Suppressor macrophage treated with lipopolysaccharide for 1 hour (primary cell): ENCODE results near the gene IGF1R.
"Not testable (repeated sequence)": the region's sequence is repeated elsewhere in the genome, so short reads cannot be mapped to it uniquely, and the experiment has no call there.

Experiments
- DNase-seq, 3 donors: peaks; one replicate each; pipeline ENCODE4 v3.0.0-alpha.2; 2020 to 2022

Gene IGF1R

GRCh38 chr15:98969126-98969735 lies 320.9 kb downstream of the IGF1R start:
- DNase-seq = no peak

GRCh38 chr15:98970799-98971198 lies 322.5 kb downstream of the IGF1R start:
- no peak for DNase-seq

GRCh38 chr15:98976500-98976899 lies 328.2 kb downstream of the IGF1R start:
- no peak for DNase-seq

GRCh38 chr15:98977441-98977840 lies 329.1 kb downstream of the IGF1R start:
- no peak for DNase-seq

- DNase-seq = peak in 2 of 3 donors; percentile 43 to 46
These were observed 329.8 kb downstream of the IGF1R start for GRCh38 chr15:98978153-98978552.

GRCh38 chr15:98980899-98981228 lies 332.5 kb downstream of the IGF1R start:
- DNase-seq = no peak

GRCh38 chr15:98981851-98982722 lies 333.7 kb downstream of the IGF1R start:
- no peak for DNase-seq

GRCh38 chr15:98983334-98983733 lies 335.0 kb downstream of the IGF1R start:
- peak; percentile 38 to 51 (median 46) for DNase-seq

- DNase-seq = no peak
These were observed 337.9 kb downstream of the IGF1R start for GRCh38 chr15:98986281-98986680.

GRCh38 chr15:98994892-98995291 lies 346.6 kb downstream of the IGF1R start:
- DNase-seq = no peak

GRCh38 chr15:98996169-98996568 lies 347.8 kb downstream of the IGF1R start:
- DNase-seq = no peak

GRCh38 chr15:98996624-98997023 lies 348.3 kb downstream of the IGF1R start:
- no peak for DNase-seq

GRCh38 chr15:98997312-98997711 lies 349.0 kb downstream of the IGF1R start:
- no peak for DNase-seq

GRCh38 chr15:98997755-98998154 lies 349.4 kb downstream of the IGF1R start:
- no peak for DNase-seq

- no peak for DNase-seq
These were observed 349.9 kb downstream of the IGF1R start for GRCh38 chr15:98998279-98998678.

- DNase-seq = no peak
These were observed 350.9 kb downstream of the IGF1R start for GRCh38 chr15:98999233-98999632.

GRCh38 chr15:99002226-99002625 lies 353.9 kb downstream of the IGF1R start:
- no peak for DNase-seq

GRCh38 chr15:99003317-99003716 lies 355.0 kb downstream of the IGF1R start:
- DNase-seq = not testable (repeated sequence)

GRCh38 chr15:99004998-99005974 lies 356.9 kb downstream of the IGF1R start:
- not testable (repeated sequence) for DNase-seq

- no peak for DNase-seq
These were observed 357.8 kb downstream of the IGF1R start for GRCh38 chr15:99006146-99006545.

GRCh38 chr15:99006904-99007495 lies 358.7 kb downstream of the IGF1R start:
- DNase-seq = no peak

- DNase-seq = no peak
These were observed 361.5 kb downstream of the IGF1R start for GRCh38 chr15:99009741-99010330.
